HFFc6 (cell line): ENCODE data around the gene SDHAF2. TPM values are rescaled to one million over a fixed set of nuclear protein-coding genes. Genes with fewer than 3 reads are reported as not detected.

ENCODE experiments used
- DNase-seq: peaks from one replicate; pipeline ENCODE4 v3.0.0-alpha.2; 2018
- H3K27ac Mint-ChIP-seq: 2 replicates; pipeline ENCODE4 v1.8.0; 2020; ENCODE audit warnings: mild to moderate bottlenecking, mixed read lengths
- H3K27me3 Mint-ChIP-seq: 2 replicates; pipeline ENCODE4 v1.8.0; 2021; ENCODE audit warnings: mild to moderate bottlenecking, moderate library complexity, mixed read lengths; ENCODE audit not compliant: insufficient read depth
- H3K36me3 Mint-ChIP-seq: 2 replicates; pipeline ENCODE4 v1.8.0; 2021; ENCODE audit warnings: low read depth, mixed read lengths
- H3K4me1 Mint-ChIP-seq: 2 replicates; pipeline ENCODE4 v1.8.0; 2020; ENCODE audit warnings: low read depth, mixed read lengths
- H3K4me3 Mint-ChIP-seq: 2 replicates; pipeline ENCODE4 v1.8.0; 2020; ENCODE audit warnings: mild to moderate bottlenecking, moderate library complexity, mixed read lengths
- H3K9me3 Mint-ChIP-seq: 2 replicates; pipeline ENCODE4 v1.8.0; 2020; ENCODE audit warnings: mild to moderate bottlenecking, mixed read lengths
- CTCF ChIP-seq: fragments of 200-600 bp; sonication (generic); IDR thresholded peaks from 2 replicates; pipeline ENCODE4 v1.5.0; 2021; ENCODE audit warnings: antibody characterized with exemption, mild to moderate bottlenecking
- total RNA-seq, 6 experiments: library from RNA; stranded (reverse); fragmentation: NEBNext Ultra II Directional; extraction: Animal tissue kit (Norgen Biotek cat#: 25700); gene quantifications; 2 replicates in 1 of 6; 3 replicates in 5 of 6; pipeline ENCODE4 v1.2.3, GENCODE V29; 2021

Gene SDHAF2
- total RNA-seq, 6 experiments from 2014 or later = 33.9 to 43.0 (median 38.3) TPM

DNA sequence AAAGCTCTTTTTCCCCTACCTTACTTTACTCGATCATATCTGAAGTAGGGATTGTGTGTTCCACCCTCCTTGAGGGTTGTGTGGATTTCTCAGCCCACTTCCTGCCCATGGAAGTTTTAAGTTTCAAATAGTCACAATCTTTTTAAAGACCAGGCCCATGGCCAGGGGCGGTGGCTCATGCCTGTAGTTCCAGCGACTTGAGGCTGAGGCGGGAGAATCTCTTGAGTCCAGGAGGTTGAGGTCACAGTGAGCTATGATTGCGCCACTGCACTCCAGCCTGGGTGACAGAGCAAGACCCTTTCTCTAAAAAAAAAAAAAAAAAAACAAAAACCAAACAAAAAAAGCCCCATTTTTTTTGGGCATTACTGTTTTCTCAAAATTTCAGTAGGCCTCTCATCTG lies 42.4 kb downstream of the SDHAF2 start:
- no peaks in the 10 kb centered on the region for H3K9me3 Mint-ChIP-seq
- no peak for TF ChIP-seq CTCF
- H3K27ac Mint-ChIP-seq = peak overlapping the region; percentile 76; the same call in 1 of the 2 replicates
- H3K4me3 Mint-ChIP-seq = no peak overlapping the region
- no peaks in the 10 kb centered on the region for H3K27me3 Mint-ChIP-seq
- peaks cover 26% of the 10 kb centered on the region for H3K4me1 Mint-ChIP-seq
- no peak for DNase-seq
- peaks cover 18% of the 10 kb centered on the region for H3K36me3 Mint-ChIP-seq

DNA sequence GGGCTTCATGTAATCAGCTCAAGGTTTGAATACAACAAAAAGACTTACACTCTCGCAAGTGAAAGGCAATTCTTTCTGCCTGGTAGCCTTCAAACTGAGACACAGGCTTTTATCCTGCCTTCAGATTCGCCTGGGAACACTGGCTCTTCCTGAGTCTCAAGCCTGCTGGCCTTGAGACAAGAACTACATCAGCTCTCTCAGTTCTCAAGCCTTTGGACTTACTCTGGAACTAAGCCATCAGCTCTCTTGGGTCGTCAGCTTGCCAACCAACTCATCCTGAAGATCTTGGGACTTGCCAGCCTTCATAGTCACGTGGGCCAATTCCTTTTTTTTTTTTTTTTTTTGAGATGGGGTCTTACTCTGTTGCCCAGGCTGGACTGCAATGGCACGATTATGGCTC lies 42.9 kb downstream of the SDHAF2 start:
- no peak for DNase-seq
- TF ChIP-seq CTCF = no peak
- H3K4me1 Mint-ChIP-seq = peaks cover 26% of the 10 kb centered on the region
- H3K9me3 Mint-ChIP-seq = no peaks in the 10 kb centered on the region
- peak overlapping the region; percentile 76 for H3K27ac Mint-ChIP-seq
- no peak overlapping the region for H3K4me3 Mint-ChIP-seq
- H3K27me3 Mint-ChIP-seq = no peaks in the 10 kb centered on the region
- H3K36me3 Mint-ChIP-seq = peaks cover 14% of the 10 kb centered on the region

- 0 out of 2 replicates have a peak, but pooled peaks cover 3% of the 10 kb centered on the region for H3K27me3 Mint-ChIP-seq
- peak overlapping the region; percentile 14; the same call in 1 of the 2 replicates for H3K4me3 Mint-ChIP-seq
- peak; percentile 79 for DNase-seq
- no peak for TF ChIP-seq CTCF
- H3K36me3 Mint-ChIP-seq = peaks cover 13% of the 10 kb centered on the region
- no peaks in the 10 kb centered on the region for H3K9me3 Mint-ChIP-seq
- H3K4me1 Mint-ChIP-seq = peaks cover 26% of the 10 kb centered on the region
- H3K27ac Mint-ChIP-seq = peak overlapping the region; percentile 73
Observed at GRCh38 chr11:61473370-61474012, 43.6 kb downstream of the SDHAF2 start.

DNA sequence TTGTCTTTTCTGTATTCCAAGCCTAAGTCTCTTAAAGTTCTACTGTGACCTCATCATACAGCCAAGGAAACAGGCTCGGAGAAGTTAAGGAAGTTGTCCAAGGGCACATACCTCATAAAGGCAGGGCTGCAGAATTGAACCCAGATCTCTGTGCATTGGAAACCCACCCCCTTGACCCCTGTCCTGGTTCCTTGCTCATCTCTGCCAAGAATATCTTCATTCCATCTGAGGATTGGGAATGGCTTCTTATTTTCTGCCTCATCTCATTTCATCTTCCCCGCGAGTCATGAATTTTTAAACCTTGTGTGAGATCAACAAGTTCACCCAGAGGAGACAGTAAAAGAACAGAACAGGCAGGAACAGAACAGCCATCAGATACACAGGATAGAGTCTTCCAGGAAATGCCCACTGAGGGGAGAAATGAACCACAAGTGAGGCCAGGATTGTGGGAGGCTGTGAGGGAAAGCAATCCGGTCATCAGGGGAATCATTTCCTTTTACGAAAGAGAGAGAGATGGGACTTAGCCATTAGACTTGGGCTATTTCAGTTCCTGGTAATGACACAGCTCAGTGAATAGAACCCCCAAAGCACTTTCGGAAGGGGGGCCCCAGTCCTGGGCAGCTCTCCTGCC lies 44.2 kb downstream of the SDHAF2 start:
- H3K4me1 Mint-ChIP-seq = peaks cover 26% of the 10 kb centered on the region
- peak overlapping the region; percentile 14; the same call in 1 of the 2 replicates for H3K4me3 Mint-ChIP-seq
- no peak for DNase-seq
- no peaks in the 10 kb centered on the region for H3K9me3 Mint-ChIP-seq
- H3K27me3 Mint-ChIP-seq = 0 out of 2 replicates have a peak, but pooled peaks cover 5% of the 10 kb centered on the region
- TF ChIP-seq CTCF = no peak
- H3K27ac Mint-ChIP-seq = peak overlapping the region; percentile 73
- H3K36me3 Mint-ChIP-seq = peaks cover 13% of the 10 kb centered on the region

- H3K27ac Mint-ChIP-seq = no peak overlapping the region
- DNase-seq = no peak
- TF ChIP-seq CTCF = no peak
Observed at GRCh38 chr11:61475433-61475832, 45.5 kb downstream of the SDHAF2 start.

More at GRCh38 chr11:61475433-61475832, 45.5 kb downstream of the SDHAF2 start:
- Mint-ChIP-seq H3K27me3 (peaks cover 8% of the 10 kb centered on the region), H3K4me3 (no peak overlapping the region), H3K9me3 (no peaks in the 10 kb centered on the region), H3K4me1 (peaks cover 26% of the 10 kb centered on the region), H3K36me3 (peaks cover 13% of the 10 kb centered on the region)
